Activated CD8-positive, alpha-beta memory T cell treated with anti-CD3 and anti-CD28 coated beads, Interleukin-2, amount 50 U/mL, for 24 hours (primary cell): ENCODE data around the gene RHCE.
A peak's percentile ranks its signal among the peaks of the same experiment; 100 is the strongest.
"Not testable (repeated sequence)": the region's sequence is repeated elsewhere in the genome, so short reads cannot be mapped to it uniquely, and the experiment has no call there.

Experiments
- DNase-seq: peaks from one replicate; pipeline ENCODE4 v3.0.0-alpha.2; 2020; ENCODE audit errors: extremely low read depth

Gene RHCE

DNA sequence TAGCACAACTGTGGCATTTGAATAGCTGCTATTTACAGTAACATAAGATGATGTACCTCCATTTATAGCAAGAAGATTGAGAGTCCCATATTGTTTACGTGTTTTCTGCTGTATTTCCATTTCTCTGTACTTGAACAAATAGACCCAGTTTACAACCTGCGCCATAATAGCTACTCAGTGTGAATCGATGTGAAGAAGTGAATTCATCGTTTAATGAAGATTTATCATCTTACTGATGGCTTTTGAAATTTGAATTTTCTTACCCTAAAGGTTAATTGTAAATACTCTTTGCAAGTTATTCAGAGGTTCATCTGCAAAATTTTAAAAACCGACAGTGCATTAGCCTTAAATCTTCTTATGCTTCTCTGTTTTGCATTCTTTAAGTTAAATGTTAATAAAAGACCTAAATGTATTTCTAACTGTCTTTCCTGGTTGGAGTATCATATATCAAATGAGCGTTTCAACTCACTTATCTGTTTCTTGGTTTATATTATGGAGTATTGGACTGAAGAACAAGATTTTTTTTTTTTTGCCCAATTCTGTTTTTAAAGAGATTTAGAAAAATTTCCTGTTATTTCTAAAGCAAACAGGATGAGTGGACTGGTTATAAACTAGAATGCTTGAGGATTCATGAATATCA is 12.2 kb upstream of the RHCE start:
- DNase-seq: no peak

- DNase-seq: no peak
Measured at GRCh38 chr1:25431955-25432719, 11.5 kb upstream of the RHCE start.

DNA sequence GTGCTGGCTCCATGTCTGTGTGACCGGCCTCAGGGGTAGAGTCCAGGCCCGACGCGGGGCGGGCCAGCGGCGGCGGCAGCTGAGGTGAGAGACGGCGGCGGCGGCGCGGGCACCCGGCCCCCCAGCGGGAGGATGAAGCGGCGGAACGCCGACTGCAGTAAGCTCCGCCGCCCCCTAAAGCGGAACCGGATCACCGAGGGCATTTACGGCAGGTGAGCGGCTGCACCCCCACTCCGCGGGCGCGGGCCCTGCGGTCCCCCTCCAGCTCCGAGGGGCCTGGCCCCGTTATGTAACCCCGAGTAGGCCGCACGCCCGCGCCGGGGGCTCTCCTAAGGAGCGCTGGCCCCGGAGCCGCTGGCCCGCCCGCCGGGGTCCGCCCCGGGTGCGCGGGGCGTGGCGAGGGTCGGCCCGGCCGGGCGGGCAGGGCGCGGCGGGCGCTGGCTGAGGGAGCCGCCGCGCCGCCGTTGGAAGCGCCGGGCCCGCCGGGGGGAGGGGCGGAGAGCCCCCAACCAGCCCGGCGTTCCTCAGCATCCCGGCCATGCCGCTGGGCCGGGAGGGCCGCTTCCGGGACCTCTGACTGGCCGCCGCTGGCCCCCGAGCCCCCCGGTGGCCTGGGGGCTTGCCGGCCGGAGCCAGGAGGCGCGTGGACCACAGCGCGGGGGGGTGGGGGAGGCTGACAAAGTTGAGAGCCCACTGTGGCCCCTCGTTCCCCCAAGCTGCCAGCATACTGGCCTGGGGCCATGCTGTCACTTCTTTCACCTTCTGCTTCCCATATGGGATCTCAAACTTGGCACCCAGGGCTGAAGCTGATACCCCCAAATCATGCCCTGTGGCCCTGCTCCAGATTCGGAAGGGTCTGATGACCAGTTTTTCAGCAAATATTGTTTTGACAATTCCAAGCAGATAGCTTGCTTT is 10.6 kb upstream of the RHCE start:
- DNase-seq: no peak

DNA sequence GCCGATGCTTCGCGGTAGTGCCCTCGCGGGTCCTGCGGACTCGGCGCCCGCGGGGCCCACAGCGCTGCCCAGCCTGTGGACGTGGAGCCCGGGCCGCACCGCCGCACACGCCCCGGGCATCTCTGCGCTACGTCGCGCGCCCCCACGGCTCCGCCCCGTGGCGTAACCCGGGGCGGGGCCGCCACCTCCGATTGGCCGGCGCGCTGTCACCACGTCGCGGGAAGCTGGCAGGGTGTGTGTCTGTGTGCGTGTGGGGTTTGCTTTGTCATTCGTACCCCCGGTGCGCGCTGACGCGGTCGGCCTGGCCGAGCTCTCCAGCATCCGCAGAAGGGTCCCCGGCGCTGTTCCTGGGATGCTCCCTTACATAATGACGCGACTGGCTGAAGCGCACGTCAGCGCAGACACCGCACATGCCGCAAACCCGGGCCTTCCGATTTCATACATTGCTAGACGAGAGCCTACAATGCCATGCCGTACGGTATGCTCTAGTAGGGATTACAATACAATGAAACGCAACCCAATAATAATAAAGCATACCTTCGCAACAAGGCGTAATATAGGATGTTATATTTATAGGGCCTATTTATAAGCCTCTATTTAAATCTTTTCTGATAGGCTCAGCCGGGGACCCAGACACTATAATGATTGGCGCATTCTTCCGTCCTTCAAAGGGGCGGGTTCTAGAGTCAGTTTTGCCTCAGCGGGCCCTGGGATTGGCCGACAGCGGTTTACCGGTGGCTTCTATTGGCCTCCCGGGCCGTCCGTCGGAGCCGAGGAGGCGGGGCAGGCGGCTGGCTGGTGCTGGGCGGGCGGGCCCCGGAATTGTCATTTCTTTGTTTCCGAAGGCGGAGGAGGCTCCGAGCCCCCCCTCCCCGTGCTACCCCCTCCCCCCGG is 9.7 kb upstream of the RHCE start, which contains the start of gene MACO1:
Gene MACO1, plus strand, starts transcription at position 825 of the 894 bp plus-strand sequence. CDS start 202 bp downstream, outside the sequence.
- peak; percentile 90 for DNase-seq

GRCh38 chr1:25428475-25429166 is 8.0 kb upstream of the RHCE start:
- DNase-seq: no peak

- no peak for DNase-seq
Measured at GRCh38 chr1:25427696-25428095, 7.1 kb upstream of the RHCE start.

GRCh38 chr1:25425098-25426085 is 4.8 kb upstream of the RHCE start:
- no peak for DNase-seq

DNA sequence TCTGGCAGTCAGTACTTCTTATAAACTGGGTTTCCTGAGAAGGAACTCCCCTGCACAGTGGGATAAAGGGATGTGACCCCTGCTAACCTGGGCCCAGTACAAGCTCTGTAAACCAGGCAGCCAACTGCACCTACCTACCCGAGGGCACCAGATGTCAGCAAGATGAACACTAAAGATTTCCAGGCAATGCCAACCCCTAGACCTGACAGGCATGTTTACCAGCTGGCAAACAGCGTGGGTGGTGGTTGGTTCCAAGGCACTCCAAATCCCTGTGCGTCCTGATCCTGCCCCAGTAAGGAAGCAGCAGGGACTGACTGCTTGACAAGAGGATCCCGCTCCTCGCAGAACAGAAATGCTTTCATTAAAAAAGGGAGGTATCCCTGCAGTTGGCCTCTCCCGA is 2.6 kb upstream of the RHCE start:
- not testable (repeated sequence) for DNase-seq

GRCh38 chr1:25419339-25419738 is 1.3 kb downstream of the RHCE start:
- not testable (repeated sequence) for DNase-seq

DNA sequence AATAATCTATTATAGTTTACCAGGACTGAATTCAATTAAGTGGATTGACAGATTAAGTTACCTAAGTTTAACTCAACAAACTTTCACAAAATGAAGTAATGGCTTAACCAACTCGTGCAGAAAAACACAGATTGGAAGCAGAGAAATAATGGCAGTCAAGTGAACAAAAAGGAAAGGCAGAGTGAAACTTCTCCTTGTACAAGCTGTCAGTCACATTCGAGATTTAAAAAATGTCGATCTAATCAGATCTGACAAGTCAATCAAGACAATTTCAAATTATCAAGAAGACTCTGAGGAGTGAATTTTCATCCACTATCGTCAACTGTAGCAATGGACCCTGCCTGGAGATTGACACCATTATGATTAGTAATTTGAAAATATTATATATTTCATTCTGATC is 3.3 kb downstream of the RHCE start:
- not testable (repeated sequence) for DNase-seq

GRCh38 chr1:25414578-25414977 is 6.0 kb downstream of the RHCE start:
- not testable (repeated sequence) for DNase-seq

DNA sequence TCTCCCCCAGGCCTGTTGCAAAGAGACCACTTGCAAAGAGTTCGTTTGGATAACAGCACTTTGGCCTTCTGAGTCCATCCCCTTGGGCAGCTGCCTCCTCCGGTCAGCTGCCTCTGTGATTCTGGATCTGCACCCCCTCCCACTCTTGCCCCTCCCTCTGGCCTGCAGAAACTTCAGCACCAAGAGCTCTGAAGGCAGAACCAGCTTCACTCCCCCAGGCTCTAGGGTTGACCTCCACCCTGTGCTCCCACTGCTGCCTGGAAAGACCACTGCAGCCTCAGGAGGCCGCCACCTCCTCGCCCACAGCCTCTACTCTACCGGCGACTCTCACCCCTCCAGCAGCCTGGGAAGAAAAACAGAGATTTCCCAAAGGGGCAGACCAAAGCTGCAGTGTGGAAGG is 6.5 kb downstream of the RHCE start:
- not testable (repeated sequence) for DNase-seq

DNA sequence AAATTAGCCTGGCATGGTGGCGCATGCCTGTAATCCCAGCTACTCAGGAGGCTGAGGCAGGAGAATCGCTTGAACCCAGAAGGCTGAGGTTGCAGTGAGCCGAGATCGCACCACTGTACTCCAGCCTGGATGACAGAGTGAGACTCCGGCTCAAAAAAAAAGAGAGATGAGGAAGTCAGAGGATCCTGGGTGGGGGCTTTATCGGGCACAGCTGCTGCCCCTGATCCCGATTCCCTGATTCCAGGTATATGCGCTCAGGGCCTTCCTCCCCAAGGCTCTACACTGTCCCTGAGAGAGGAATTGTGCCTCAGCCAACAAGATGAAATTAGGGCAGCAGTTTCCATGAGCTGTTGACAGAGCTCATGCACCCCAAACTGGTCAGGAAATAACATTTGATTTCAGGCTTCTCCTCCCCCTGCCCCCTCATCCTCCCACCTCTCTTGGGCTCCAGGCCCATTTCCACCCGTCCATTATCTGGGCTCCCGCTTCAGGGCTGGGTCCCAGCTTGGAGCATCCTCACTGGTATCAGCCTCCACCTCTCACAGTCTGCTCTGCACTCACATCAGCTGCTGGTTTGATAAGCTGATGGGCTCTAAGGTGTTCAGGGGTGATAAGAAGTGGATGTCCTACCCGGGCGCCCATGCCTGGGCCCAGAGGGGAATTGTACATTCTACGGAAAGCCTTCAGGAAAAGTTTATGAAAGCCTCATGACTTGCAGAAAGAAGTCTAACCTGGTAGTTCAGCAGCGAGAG is 7.6 kb downstream of the RHCE start:
- DNase-seq: not testable (repeated sequence)

DNA sequence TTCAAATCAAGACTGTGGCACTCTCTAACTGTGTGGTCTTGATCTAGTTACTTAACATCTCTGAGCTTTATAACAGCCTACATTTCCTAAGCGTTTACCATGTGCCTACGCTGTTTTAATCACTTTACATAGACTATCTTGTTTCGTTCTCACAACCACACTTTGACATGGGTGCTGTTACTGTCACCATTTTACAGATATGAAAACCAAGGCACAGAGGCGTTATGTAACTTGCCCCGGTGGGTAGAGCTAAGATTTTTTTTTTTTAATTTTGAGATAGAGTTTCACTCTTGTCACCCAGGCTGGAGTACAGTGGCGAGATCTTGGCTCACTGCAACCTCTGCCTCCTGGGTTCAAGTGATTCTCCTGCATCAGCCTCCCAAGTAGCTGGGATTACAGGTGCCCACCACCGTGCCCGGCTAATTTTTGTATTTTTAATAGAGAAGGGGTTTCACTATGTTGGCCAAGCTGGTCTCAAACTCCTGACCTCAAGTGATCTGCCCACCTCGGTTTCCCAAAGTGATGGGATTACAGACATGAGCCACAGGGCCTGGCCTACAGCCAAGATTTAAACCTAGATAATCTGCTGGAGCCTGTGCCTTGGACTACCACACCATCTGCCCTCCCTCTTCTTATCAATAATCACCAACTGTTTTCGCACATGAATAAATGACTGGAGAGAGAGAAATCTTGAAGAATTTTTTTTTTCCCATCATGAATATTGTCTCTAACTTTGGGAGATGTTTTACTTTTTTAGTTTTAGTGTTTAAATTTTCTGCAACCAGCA is 10.8 kb downstream of the RHCE start:
- DNase-seq: not testable (repeated sequence)

DNA sequence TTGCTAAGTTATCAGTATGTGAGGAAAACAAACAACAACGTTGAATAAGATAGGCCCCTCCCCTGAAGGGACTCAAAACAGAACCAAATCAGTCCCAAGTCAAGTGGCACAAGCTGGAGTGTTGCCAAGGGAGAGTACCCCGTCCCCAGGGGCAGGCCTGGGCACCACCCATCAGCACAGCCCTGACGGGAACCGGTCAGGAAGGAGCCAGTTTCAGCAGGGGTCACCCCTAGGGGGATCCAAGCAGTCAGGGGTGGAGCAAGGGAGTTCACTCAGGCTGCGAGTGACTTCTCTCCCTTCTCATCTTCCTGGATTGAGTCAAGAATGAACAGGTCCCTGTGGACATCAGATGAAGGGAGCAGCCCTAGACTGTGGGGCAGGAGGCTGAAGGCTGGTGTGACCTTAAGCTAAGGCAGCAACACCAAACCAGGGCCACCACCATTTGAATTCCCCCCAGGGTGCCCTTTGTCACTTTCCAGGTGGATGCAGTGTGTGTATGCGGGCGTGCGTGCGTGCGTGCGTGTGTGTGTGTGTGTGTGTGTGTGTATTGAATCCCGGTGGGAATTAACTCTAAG is 14.8 kb downstream of the RHCE start:
- not testable (repeated sequence) for DNase-seq

GRCh38 chr1:25402947-25403803 is 17.4 kb downstream of the RHCE start:
- not testable (repeated sequence) for DNase-seq
